Activated CD8-positive, alpha-beta memory T cell treated with anti-CD3 and anti-CD28 coated beads, Interleukin-2, amount 50 U/mL, for 24 hours (primary cell): ENCODE measurements around the gene RNF144B.
"Not testable (repeated sequence)": the region's sequence is repeated elsewhere in the genome, so short reads cannot be mapped to it uniquely, and the experiment has no call there.

Experiments
- DNase-seq: peaks from one replicate; pipeline ENCODE4 v3.0.0-alpha.2; 2020; ENCODE audit errors: extremely low read depth

RNF144B gene

DNA sequence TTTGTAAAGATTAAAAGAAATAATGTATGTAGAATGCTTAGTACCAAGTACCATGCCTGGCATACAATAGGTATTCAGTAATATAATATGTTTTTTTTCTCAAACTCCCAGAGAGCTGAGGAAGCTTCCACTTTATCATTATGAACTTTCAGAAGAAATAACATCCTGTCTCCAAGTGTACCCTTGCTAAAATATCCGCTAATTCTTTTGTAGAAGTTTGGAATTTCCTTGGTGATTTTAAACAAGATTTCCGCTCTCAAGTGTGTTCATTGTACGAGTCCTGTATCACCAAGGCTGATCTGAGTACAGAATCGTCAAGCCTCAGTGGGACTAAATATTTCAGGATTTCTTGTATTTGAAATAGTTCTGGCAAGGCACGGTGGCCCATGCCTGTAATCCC is 16.1 kb upstream of the RNF144B start:
- no peak for DNase-seq

DNA sequence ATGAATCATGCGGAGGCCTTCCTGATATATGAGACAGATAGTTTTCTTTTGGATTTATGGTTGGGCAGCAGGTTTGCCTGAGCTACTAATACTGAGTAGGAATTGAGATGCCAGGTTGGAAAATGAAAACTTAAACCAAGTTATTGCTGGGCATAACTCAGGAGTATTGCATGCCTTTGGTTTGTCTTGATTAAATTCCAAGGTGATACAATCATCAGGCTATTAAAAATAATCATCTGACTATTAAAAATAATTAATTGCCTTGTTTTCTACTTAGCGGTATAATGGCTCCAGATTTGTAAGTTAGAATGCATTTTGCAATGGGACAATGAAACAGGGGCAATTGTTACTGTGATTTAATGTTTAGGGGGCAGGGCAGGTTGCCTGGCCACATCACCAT is 15.5 kb upstream of the RNF144B start:
- no peak for DNase-seq

DNA sequence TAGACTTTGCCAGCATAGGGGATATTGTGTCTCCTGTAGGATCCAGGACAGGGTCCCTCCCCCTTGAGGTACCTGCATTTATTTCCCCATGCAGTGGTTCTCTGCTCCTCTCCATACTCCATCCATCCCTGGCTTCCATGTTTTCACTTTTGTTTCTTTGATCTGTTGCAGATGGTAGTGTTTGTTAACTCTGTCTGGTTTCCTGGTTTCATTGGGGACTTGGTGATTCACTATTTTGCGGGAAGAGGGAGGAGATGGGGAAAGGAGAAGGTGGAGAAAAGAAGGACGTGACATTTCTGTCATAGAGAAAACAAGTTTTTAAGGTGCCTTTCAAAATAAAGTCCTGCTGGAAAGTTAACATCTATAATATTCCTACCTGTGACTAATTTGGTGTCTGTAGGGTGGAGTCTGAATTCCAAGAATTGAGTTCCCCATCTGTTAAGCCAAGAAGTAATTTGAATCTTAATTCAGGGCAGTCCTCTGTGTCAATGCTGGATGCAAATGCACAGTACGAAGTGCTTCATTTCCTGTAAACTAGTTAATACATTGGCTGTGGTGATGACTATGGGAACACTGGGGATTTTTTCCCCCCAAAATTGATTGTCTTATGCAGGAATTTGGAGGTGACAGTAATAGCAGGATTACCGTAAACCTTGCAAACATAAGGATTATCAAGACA is 6.9 kb upstream of the RNF144B start:
- no peak for DNase-seq

DNA sequence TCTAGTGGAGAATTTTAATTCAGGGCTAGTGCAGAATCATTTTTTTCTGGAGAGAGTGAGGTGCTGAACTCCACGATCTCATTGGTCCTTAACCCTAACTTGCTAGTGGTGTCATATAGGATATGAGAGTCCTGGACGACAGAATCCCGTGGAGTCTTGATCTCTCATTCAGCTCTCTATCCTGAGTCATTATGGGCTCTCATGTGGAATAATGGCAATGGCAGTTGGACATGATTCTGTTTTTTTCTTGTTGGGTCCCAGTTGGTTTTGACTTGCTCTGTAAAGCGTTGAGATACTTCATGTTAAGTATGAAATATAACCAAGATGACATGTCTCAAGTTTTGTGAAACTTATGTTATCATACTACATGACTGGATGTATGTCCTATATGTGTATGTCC is 6.3 kb upstream of the RNF144B start:
- DNase-seq, result no peak

DNA sequence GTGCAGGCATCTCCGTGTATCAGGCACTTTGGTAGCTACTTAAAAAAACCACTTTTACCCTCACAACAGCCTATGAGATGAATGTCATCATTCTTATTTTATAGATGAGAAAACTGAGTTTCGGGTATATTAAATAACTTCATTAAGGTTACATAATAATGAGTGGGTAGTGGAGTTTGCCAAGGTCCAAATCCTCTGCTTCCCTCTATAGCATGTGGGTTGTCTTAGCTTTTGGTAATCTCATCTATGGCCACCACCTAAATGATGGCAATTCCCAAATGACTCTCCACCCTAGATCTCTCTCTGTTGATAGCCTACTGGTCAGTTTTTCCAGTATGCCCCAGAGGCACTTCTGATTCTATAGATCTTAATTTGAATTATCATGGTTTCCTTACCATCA is 3.7 kb upstream of the RNF144B start:
- no peak for DNase-seq

DNA sequence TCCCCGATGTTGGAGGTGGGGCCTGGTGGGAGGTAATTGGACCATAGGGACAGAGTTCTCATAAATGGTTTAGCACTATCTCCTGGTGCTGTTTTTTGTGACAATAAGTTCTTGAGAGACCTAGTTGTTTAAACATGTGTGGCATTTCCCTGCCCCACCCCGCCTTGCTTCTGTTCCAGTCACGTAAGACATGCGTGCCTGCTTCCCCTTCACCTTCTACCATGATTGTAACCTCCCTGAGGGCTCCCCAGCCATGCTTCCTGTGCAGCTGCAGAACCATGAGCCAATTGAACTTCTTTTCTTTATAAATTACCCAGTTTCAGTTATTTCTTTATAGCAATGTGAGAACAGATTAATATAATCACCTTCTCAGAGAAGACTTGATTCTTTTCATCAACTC is 2.5 kb upstream of the RNF144B start:
- no peak for DNase-seq

DNA sequence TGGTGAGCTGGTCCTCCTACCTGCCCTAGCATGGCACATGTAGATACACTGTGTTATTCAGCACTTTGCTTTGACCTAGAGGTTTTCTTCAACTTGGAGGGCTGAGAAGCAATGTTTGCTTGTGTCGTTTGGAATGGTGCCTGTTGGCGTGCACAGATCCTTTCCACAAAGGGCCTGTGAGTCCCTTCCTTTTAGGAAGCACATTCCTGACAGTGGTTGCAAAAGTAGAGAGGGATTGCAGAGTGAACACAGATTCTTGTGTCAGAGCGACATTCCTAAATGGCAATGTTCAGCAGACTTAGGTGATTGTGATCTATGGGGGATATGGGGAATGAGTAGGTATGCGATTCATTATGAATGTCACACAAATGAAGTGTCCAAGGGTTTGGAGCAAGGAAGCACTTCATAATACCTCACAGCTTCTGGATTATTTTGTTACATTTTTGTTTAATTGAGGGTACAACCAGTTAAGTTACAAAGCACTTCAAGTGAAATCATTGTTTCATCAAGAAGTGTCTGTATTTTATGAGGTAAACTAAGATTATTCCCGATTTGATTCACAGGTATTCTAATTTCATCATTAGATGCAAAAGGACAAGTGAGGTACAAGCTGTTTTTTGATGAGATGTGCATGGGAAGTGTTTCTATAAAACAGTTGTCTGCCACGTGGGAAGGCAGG is 713 bp upstream of the RNF144B start:
- no peak for DNase-seq

DNA sequence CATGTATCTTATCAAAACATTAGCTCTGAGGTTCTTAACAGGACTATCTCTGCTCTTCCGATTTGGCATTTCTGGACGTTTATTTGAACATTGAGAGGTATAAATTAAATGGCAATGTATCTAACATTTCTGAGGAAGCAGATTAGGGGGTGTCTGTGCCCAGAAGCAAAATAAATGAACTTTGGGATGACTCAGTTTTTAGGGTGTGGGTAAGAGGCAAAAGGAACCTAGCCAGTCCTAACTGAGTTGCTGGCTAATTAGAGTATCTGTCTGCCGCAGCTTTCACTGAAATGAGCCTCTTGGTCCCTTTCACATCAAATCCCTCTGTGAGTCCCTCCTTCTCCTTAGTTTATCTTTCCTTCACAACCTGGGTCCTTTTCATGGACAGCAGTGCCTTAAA is 1.1 kb downstream of the RNF144B start:
- no peak for DNase-seq

DNA sequence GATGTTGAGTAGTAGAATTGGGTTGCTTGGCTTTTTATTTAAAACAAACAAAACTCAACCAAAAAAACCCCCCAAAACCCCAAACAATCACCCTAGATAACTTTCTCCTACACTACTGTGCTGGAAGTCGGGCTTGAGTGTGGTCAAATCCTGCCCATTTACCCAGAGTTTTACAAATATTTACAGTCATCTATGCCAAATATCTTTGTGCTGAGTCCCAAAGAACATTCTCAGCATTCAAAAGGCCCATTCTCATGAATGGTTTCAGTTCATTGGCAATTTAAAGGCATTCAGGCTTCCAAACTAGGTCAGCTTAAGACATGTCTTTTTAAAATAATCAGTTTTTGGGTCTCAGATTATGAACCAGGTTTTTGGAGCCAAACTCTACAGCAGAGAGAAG is 1.8 kb downstream of the RNF144B start:
- DNase-seq, result no peak

DNA sequence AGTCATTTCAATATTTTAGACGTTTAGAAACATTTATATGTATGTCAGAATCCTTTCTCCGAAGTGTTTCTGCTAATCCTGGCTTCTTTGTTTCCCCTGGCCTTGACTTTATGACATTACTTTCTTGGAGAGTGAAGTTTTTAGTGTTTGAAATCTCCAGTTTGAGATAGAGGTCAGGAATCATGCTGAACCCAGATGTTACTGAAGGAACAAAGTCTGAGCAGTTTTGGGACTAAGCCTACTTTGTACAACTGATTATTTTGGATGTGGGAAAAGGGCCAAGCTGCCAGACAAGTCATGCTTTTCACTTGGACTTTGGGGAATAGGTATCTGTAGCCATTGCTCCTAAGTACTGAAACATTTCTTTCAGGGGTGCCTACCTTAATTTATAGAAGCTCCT is 2.3 kb downstream of the RNF144B start:
- DNase-seq, result no peak

DNA sequence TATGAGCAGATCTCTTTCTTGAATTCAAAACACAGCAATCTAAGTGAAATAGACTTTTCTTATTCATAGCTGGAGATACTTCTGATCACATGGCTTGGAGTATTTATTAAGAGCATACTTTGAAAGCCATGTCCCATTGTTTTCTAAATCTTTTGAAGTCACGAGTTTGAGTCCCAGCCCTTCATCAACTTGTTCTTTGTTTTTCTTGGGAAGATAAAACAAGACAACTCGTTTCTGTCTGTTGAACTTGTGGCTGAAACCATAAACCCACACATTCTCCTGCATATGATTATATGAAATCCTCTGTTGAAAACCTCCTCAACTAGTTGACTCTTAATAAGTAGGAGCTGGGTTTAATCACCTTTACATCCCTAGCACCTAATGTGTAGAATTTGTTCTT is 3.3 kb downstream of the RNF144B start:
- no peak for DNase-seq

DNA sequence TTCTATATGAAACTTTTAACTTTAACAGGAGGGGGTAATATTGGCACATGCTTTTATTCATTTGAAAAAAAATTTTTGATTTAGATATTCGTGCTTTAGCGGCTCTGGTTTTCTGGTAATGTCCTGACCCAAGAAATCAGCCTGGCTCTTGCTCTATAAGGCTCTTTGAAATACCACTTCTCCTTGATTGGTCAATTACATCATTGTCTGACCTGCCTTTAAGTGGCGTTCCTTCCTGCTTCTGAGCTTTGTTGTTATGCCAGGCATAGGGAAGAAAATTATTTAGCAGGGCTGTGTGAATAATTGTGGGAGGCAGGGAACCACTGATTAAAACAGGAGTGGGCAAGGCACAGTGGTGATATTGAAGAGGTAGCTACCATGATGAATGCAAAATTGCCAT is 3.9 kb downstream of the RNF144B start:
- no peak for DNase-seq

DNA sequence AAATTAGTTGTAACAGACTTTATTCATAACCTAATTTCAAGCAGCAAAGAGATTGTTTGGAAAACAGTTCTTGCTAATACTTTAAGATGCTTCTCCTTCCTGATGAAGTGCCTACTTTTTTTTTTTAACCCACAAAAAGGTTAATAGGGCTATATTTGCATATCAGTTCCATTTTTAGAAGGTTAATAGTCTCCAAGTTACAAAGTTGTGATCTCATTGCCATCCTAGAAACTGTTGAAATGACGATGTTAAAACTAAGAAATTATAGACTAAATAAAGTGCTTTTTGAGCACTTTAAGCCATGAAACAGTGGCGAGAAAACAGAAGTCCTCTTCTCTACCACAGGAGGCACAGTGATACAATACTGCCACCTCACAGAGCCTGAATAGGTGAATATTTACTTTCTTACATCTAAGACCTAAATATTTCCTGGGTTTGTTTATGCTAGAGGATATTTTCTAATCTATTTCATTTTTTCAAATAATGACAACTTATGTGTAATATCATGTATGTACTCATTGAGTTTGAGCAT is 5.3 kb downstream of the RNF144B start:
- DNase-seq, result no peak

DNA sequence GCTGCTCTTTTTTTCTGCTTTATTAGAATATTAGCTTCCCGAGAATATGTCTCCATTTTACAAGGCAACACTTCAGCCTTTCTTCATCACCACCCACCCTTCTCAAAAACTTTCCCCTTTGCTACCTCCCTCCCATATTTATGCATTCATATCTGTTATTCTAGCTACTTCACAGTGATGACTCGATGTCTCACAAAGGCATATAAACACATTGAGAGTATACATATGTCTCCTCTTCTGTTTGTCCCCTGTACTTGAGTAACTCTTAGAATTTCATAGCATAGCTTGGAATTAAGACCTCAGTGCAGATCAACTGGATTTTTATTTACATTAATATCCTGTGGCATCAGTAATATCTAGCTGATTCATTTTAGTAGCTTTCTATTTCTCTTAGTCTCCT is 6.5 kb downstream of the RNF144B start:
- DNase-seq, result no peak

DNA sequence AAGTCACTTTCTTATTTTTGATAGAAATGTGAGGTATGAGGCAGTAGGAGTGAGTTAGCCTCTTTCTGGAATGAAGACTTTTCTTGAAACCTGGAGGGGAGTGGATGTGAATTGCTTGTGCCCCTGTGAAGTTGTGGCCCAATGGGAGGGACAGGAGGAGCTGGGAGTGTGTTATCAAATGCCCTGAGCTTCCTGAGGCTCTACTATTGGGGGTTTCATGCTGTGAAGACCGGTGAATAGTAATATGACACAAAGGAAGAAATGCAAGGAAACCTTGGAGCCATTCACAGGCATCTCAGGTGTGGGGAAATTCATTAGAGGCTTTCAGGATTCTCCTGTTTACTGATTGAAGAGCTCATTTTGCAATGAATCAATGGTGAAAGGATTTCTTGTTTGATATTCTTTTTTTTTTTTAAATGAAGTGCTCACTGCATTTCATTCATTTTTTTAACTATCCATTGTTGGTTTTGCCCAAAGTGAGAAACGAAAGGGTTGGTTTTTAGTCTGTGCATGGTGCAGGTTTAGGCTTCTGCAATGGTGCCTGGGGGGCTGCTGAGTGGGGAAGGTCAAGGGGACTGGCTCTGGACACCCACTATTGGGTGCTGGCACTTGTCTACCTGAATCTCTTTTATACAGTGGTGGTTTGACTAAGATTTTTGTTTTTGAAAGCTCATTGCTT is 8.2 kb downstream of the RNF144B start:
- DNase-seq, result no peak

DNA sequence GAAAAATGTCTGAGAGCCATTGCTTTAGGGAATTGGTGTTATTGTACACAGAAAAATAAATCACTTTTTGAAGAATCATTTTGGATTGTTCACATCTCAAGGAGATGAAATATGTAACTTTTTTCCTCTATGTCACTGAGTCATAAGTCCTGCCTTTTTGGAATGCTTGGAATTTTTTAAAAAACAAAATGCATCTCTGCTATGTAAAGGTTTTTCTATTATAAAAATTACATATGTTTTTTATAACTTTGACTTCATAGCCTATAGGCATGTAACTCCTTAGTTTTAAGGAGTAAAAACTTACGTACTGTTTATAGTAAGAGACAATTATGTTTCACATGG is 8.7 kb downstream of the RNF144B start:
- no peak for DNase-seq

DNA sequence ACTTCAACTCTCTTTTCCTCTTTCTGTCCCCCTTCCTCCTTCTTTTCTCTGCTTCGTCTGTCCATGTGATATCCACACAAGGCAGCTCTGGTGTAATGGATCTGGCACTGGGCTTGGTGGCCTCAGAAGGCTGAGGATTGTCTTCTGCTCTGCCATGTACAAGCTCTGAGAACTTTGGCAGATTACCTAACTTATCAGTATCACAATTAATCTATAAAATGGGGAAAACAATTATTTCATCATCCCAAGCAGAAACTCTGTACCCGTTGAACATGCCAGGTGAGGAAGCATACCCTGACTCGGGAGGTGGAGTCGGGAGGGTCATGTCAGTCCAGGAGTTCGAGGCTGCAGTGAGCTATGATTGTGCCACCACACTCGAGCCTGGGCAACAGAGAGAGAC is 10.6 kb downstream of the RNF144B start:
- no peak for DNase-seq

DNA sequence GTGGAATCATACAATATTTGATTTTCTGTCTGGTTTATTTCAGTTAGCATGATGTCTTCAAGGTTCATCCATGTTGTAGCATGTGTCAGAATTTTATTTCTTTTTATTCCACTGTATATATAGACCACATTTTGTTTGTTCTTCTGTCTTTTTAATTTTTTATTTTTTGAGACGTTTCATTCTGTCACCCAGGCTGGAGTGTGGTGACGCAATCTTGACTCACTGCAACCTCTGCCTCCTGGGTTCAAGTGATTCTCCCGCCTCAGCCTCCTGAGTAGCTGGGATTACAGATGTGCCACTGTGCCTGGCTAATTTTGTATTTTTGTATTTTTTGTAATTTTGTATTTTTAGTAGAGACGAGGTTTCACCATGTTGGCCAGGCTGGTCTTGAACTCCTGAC is 11.1 kb downstream of the RNF144B start:
- DNase-seq, result not testable (repeated sequence)

DNA sequence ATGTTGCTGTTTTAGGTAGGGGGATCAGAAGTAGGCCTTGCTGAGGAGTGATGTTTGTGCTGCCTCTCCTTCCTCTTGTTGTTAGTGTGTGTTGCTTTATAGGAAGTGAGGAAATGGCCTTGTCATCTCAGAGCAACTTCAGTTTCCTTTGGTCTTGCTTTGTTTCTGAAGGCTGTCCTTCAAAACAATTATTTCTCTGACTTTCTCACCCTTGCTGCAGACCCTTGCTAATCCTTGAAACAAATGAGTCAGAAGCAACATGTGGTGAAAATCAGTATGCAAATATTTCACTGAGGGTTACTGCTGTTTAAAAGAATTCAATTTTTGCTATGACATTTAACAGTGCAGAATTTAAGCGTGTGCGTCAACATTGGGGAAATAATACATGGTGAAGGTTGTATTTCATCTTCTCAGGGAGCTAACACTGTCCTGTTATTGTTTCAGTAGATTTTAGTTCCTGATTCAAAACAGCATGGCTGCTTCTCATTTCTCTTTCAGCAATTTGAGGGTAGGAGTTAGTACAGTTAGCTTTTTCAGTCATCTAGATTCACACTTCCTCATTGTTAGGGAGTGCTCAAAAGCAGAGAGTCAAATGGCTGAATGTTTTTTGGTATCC is 13.8 kb downstream of the RNF144B start:
- DNase-seq, result no peak

DNA sequence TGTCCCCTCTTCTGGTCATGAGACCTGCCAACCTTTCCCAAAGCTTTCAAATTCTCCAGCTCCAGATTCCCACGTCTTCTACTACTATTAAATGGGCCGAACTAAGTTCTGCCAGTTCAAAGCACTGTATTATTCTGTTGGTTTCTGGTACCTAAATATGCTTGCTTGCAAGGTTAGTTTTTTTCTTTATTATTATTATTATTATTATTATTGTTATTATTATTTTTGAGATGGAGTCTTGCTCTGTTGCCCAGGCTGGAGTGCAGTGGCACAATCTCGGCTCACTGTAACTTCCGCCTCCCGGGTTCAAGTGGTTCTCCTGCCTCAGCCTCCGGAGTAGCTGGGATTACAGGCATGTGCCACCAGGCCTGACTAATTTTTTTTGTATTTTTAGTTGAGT is 17.8 kb downstream of the RNF144B start:
- DNase-seq, result not testable (repeated sequence)

DNA sequence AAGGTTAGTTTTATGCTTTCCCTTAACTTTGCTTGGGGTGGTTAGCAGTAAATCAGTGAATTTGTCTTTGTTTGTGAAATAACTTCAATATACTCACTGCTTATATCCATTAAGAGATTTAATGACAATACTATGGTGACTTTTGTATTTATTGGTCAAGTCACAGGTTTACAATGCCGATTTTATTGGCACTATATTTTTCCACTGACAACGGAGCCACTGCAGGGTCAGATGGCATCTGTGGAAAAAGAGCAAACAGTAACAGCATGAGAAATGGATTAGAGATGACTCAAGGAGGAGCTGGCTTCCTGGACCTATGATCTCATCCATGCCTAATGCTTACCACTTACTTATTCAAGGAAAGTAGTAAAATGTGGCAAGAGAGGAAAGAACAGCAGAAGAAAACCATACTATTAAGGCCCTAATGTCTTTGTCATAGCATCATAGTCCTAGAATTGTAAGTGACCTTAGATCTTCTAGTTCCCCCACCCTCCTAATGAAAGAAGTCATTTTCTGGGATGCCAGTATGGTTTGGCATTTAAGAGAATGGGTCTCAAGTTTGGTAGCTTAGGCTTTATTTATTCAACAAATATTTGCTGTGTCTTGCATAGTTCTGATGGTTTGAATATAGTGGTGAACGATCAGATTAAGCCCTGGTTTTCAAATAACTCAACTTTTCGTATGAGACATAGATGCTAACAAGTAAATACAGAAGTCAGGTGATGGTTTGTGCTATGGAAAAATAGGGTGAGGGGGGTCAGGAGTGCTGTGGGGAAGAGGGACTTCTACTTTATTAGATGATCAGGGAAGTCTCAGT is 18.5 kb downstream of the RNF144B start:
- no peak for DNase-seq
